ENCODE data around the gene CLCN2.

Gene CLCN2

GRCh38 chr3:184380627-184381260 is 19.3 kb upstream of the CLCN2 start:
- no peak for DNase-seq

- peak in 1 of 4 experiments; percentile 6 for DNase-seq
Measured at GRCh38 chr3:184380185-184380626, 18.8 kb upstream of the CLCN2 start.

- DNase-seq = no peak
Measured at GRCh38 chr3:184379358-184380184, 18.2 kb upstream of the CLCN2 start, which contains the start of gene CHRD. TSS of gene CHRD (plus strand) at chr3:184380054. CDS start at chr3:184380319, 265 bp downstream.

- no peak for DNase-seq
Measured at GRCh38 chr3:184378651-184379357, 17.4 kb upstream of the CLCN2 start.

GRCh38 chr3:184377882-184378445 is 16.6 kb upstream of the CLCN2 start, which contains the start of gene THPO:
TSS of gene THPO (minus strand) at chr3:184378207. CDS start at chr3:184376259, 1,948 bp downstream.
- no peak for DNase-seq

GRCh38 chr3:184377374-184377773 is 16.0 kb upstream of the CLCN2 start:
- no peak for DNase-seq

GRCh38 chr3:184375747-184376461 is 14.5 kb upstream of the CLCN2 start:
- no peak for DNase-seq

- no peak for DNase-seq
Measured at GRCh38 chr3:184373422-184373821, 12.0 kb upstream of the CLCN2 start.

GRCh38 chr3:184372911-184373310 is 11.5 kb upstream of the CLCN2 start:
- DNase-seq = no peak

GRCh38 chr3:184372296-184372821 is 11.0 kb upstream of the CLCN2 start:
- DNase-seq = no peak

GRCh38 chr3:184371570-184372018 is 10.2 kb upstream of the CLCN2 start:
- peak in 2 of 4 experiments; percentile 27 to 51 for DNase-seq

- no peak for DNase-seq
Measured at GRCh38 chr3:184368586-184369183, 7.3 kb upstream of the CLCN2 start.

GRCh38 chr3:184368116-184368515 is 6.7 kb upstream of the CLCN2 start:
- DNase-seq = no peak

GRCh38 chr3:184366619-184367289 is 5.3 kb upstream of the CLCN2 start:
- no peak for DNase-seq

GRCh38 chr3:184362668-184363546 is 1.5 kb upstream of the CLCN2 start:
- peak; percentile 67 to 84 (median 82) for DNase-seq

GRCh38 chr3:184361932-184362667 is 695 bp upstream of the CLCN2 start:
- peak in 1 of 4 experiments; percentile 26 for DNase-seq

GRCh38 chr3:184360929-184361531 is 375 bp downstream of the CLCN2 start:
- DNase-seq = no peak

GRCh38 chr3:184360070-184360928 is 1.1 kb downstream of the CLCN2 start:
- no peak for DNase-seq
